Spleen (tissue), 11 donors: Measurements from ENCODE around the gene CEP250. TPM values are rescaled to one million over a fixed set of nuclear protein-coding genes. Genes with fewer than 3 reads are reported as not detected.

Experiments
- DNase-seq: peaks from one replicate; pipeline ENCODE4 v3.0.0-alpha.2; 2020
- H3K27ac ChIP-seq, 8 donors: fragments of 200-600 bp; sonication (generic) in 7 of 8; 1 replicate in 4 of 8; 2 replicates in 4 of 8; pipeline versions ENCODE4 v1.5.0 to v1.8.0; 2016 to 2021; ENCODE audit warnings: inconsistent platforms in 4 of 8, mild to moderate bottlenecking in 4 of 8, moderate library complexity in 1 of 8
- H3K27me3 ChIP-seq, 7 donors: fragments of 200-600 bp; sonication (generic) in 6 of 7; replicated peaks in 1 of 7; 1 replicate in 4 of 7; 2 replicates in 3 of 7; pipeline versions ENCODE4 v1.5.0 to v1.8.0; 2016 to 2021; ENCODE audit warnings: inconsistent platforms in 3 of 7, mild to moderate bottlenecking in 1 of 7
- H3K36me3 ChIP-seq, 6 donors: fragments of 200-600 bp; sonication (generic) in 5 of 6; 1 replicate in 4 of 6; 2 replicates in 2 of 6; pipeline versions ENCODE4 v1.5.0 to v1.8.0; 2016 to 2021; ENCODE audit warnings: inconsistent platforms in 2 of 6
- H3K4me1 ChIP-seq, 6 donors: fragments of 200-600 bp; sonication (generic) in 5 of 6; 1 replicate in 3 of 6; 2 replicates in 3 of 6; pipeline versions ENCODE4 v1.5.0 to v1.8.0; 2016 to 2021; ENCODE audit warnings: inconsistent platforms in 3 of 6
- H3K4me3 ChIP-seq, 8 donors: fragments of 200-600 bp; sonication (generic) in 7 of 8; 1 replicate in 4 of 8; 2 replicates in 4 of 8; pipeline versions ENCODE4 v1.5.0 to v1.8.0; 2016 to 2021; ENCODE audit warnings: inconsistent platforms in 4 of 8, mild to moderate bottlenecking in 4 of 8, moderate library complexity in 2 of 8
- H3K9me3 ChIP-seq, 8 donors: fragments of 200-600 bp; sonication (generic) in 7 of 8; 1 replicate in 4 of 8; 2 replicates in 4 of 8; pipeline versions ENCODE4 v1.5.0 to v1.8.0; 2016 to 2021; ENCODE audit warnings: inconsistent platforms in 4 of 8
- CTCF ChIP-seq, 11 experiments: fragments of 200-600 bp in 7 of 11; fragments of 450-650 bp in 4 of 11; sonication (generic) in 4 of 11; IDR thresholded peaks in 8 of 11; conservative IDR thresholded peaks in 3 of 11; 1 replicate in 7 of 11; 2 replicates in 4 of 11; pipeline versions ENCODE4 v1.4.0 to v1.8.0; 2016 to 2021; ENCODE audit warnings: antibody characterized with exemption in 11 of 11, inconsistent platforms in 4 of 11, mild to moderate bottlenecking in 1 of 11
- POLR2A ChIP-seq, 3 donors: fragments of 450-650 bp; IDR thresholded peaks; one replicate each; pipeline ENCODE4 v1.5.1; 2017; ENCODE audit warnings: antibody characterized with exemption in 3 of 3, mild to moderate bottlenecking in 1 of 3
- POLR2AphosphoS5 ChIP-seq, 3 donors: sonication (generic); formaldehyde crosslinking; IDR thresholded peaks; one replicate each; pipeline ENCODE4 v1.5.1; 2017; ENCODE audit warnings: antibody characterized with exemption in 3 of 3
- WGBS, 5 donors: extraction: QIAGEN DNeasy Blood & Tissue Kit in 3 of 5; methylation state at CpG; one replicate each; pipeline versions ENCODE4 v1.1.5 to v1.1.7; 2013 to 2018; 5-methylcytosine and 5-hydroxymethylcytosine counted together
- intact Hi-C: fragments of 100-400 bp; cut with DNase I; formaldehyde crosslinking; loops from one replicate; pipeline ENCODE4 v1.15.0; 2023; ENCODE audit warnings: low total_unique reads
- polyA plus RNA-seq, 3 donors: library from polyadenylated mRNA; stranded (reverse); fragments of 200-250 nt; gene quantifications; one replicate each; pipeline ENCODE4 v1.2.1, GENCODE V29; 2013
- total RNA-seq, 7 donors: library from RNA; depleted of rRNA in 3 of 7; stranded (reverse); fragments of >200 nt in 3 of 7; fragmentation: NEBNext Ultra II Directional in 4 of 7; extraction: Animal tissue kit (Norgen Biotek cat#: 25700) in 4 of 7; gene quantifications; one replicate each; pipeline versions ENCODE4 v1.1.0 to v1.2.1, GENCODE V29; 2016 to 2021
- donor health status: healthy with polysubstance abuse.
- donor health status: DM: no; HTN: no; CAD: no; lungs with moderate emphysema.
- donor health status: DM: no; HTN: no; CAD: no.
- donor health status: Bipolar disorder and iron deficiency.
- donor health status: healthy.
- donor health status: DM: no; HTN: no; CAD: no.
- donor health status: DM: yes; HTN: yes; CAD: no.

The CEP250 gene
- total and polyA plus RNA-seq, 10 donors: 15.2 to 70.0 (median 45.7) TPM

DNA sequence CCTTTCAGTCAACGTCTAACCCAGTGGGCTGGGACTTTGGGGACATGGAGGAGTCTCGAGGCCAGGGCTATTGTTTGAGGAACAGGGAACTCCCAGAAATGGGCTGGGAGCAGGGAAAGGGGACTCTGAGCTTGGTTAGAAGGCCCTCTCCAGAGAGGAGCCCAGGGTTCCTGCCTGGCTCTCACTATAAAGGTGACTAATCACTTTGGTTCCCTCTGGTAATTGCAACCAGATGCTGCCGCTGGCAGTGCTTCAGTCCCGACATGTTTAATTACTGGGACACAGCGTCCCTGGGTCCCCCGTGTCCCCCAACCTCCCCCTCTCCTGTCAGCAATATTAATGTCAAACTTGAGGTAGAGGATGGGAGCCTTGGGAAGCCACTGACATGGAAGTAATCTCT lies 12.4 kb upstream of the CEP250 start:
- TF ChIP-seq POLR2AphosphoS5 (IDR thresholded peaks at IDR 0.05) (no peak), POLR2A (IDR thresholded peaks at IDR 0.05) (no peak), CTCF (IDR thresholded peaks at IDR 0.05 in 8 of 11, conservative IDR thresholded peaks at IDR 0.05 in 3 of 11) (no peak)
- no peak for DNase-seq
- Histone ChIP-seq H3K36me3 (no peaks in the 10 kb centered on the region), H3K4me1 (peaks cover 0 to 18% (median 7%) of the 10 kb centered on the region in 6 donors), H3K27ac (no peak overlapping the region), H3K4me3 (no peak overlapping the region), H3K27me3 (peaks cover 0 to 38% (median 0%) of the 10 kb centered on the region in 7 donors), H3K9me3 (no peaks in the 10 kb centered on the region)
- WGBS, 5 donors: 52 to 69% (median 62%) methylated on average over 6 of the region's 6 CpGs
- intact Hi-C loops: no loop called here

DNA sequence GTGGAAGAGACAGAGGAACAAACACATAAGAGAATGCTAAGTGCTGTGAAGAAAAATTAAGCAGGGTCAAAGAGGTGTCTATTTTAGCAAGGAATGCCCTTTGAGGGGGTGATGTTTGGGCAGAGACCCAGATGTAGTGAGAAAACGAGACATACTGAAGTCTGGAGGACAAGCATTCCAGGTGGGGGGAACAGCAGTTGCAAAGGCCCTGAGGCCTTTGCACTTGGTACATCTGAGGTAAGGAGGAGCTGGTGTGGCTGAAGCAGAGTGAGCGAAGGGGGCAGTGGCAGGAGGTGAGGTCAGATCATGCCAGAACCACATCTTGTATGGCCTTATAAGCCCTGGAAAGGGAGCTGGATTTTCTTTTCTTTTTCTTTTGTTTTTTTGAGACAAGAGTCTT lies 11.2 kb upstream of the CEP250 start:
- 67 to 83% (median 74%) methylated on average over 2 of the region's 2 CpGs for WGBS, 5 donors
- intact Hi-C loops: no loop called here

DNA sequence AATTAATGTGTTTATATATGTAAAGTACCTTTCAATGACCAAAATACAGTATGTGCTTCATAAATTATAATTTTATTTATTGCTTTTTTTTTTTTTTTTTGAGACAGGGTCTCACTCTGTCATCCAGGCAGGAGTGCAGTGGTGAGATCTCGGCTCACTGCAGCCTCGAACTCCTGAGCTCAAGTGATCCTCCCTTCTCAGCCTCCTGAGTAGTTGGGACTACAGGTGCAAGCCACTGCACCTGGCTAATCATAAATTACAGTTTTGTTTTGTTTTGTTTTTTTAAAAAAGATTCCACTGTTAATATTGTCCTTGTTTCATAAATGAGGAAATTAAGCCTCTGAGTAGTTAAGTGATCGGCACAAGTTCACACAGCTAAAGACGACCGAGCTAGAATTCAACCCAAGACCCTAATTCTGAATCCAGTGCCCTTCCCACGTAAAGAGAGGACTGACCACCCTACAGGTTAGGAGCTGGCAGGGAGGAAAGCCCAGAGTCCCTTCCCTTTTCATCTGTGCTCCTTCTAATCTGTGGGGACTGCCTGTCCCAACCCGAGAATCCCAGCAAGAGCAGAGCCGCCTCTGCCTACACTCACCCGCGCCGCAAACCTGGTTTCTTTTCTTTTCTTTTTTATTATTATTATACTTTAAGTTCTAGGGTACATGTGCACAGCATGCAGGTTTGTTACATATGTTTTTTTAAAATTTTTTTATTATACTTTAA lies 8.9 kb upstream of the CEP250 start:
- no peaks in the 10 kb centered on the region for H3K9me3 ChIP-seq
- no peaks in the 10 kb centered on the region for H3K36me3 ChIP-seq
- TF ChIP-seq CTCF (IDR thresholded peaks at IDR 0.05 in 8 of 11, conservative IDR thresholded peaks at IDR 0.05 in 3 of 11): no peak
- TF ChIP-seq POLR2AphosphoS5 (IDR thresholded peaks at IDR 0.05): no peak
- no peak for TF ChIP-seq POLR2A (IDR thresholded peaks at IDR 0.05)
- no peak overlapping the region for H3K27ac ChIP-seq
- 58 to 65% (median 60%) methylated on average over 11 of the region's 11 CpGs for WGBS, 5 donors
- intact Hi-C loops: loop anchor here (5.0 kb wide), 1 partner anchor 144 kb away; no protein-coding TSS in a partner anchor
- H3K27me3 ChIP-seq: peaks cover 0 to 21% (median 0%) of the 10 kb centered on the region in 7 donors
- DNase-seq: no peak
- H3K4me3 ChIP-seq: peak overlapping the region in 5 of 8 donors; percentile 17 to 65 (median 28)
- peaks cover 0 to 10% (median 4%) of the 10 kb centered on the region in 6 donors for H3K4me1 ChIP-seq

More for the DNA sequence above, 11.2 kb upstream of the CEP250 start:
- DNase-seq: no peak
- Histone ChIP-seq H3K4me1 (peaks cover 0 to 13% (median 5%) of the 10 kb centered on the region in 6 donors), H3K36me3 (no peaks in the 10 kb centered on the region), H3K27ac (no peak overlapping the region), H3K4me3 (no peak overlapping the region), H3K9me3 (no peaks in the 10 kb centered on the region), H3K27me3 (peaks cover 0 to 36% (median 0%) of the 10 kb centered on the region in 7 donors)
- no peak for TF ChIP-seq POLR2A (IDR thresholded peaks at IDR 0.05)
- TF ChIP-seq CTCF (IDR thresholded peaks at IDR 0.05 in 8 of 11, conservative IDR thresholded peaks at IDR 0.05 in 3 of 11): no peak
- TF ChIP-seq POLR2AphosphoS5 (IDR thresholded peaks at IDR 0.05): no peak

- peak; percentile 75 to 96 (median 91) for TF ChIP-seq CTCF (IDR thresholded peaks at IDR 0.05 in 8 of 11, conservative IDR thresholded peaks at IDR 0.05 in 3 of 11)
- peak in 1 of 3 donors; percentile 11 for TF ChIP-seq POLR2AphosphoS5 (IDR thresholded peaks at IDR 0.05)
- TF ChIP-seq POLR2A (IDR thresholded peaks at IDR 0.05): no peak
- WGBS, 5 donors: 2 to 3% (median 2%) methylated on average over 11 of the region's 11 CpGs
- DNase-seq: peak; percentile 94
- Histone ChIP-seq H3K27ac (no peak overlapping the region), H3K27me3 (peaks cover 0 to 14% (median 0%) of the 10 kb centered on the region in 7 donors), H3K9me3 (no peaks in the 10 kb centered on the region), H3K36me3 (no peaks in the 10 kb centered on the region), H3K4me1 (peaks cover 0 to 10% (median 4%) of the 10 kb centered on the region in 6 donors), H3K4me3 (peak overlapping the region in 5 of 8 donors; percentile 17 to 65 (median 28))
- intact Hi-C loops: loop anchor here (5.0 kb wide), 1 partner anchor 145 kb away; no protein-coding TSS in a partner anchor
Observed at GRCh38 chr20:35447082-35447789, 8.2 kb upstream of the CEP250 start.
